Coronary artery (tissue), 2 donors: ENCODE data around the gene MERTK.
A peak's percentile ranks its signal among the peaks of the same experiment; 100 is the strongest.

ENCODE experiments used
- DNase-seq: peaks from one replicate; pipeline ENCODE4 v3.0.0-alpha.2; 2017; ENCODE audit warnings: low spot score
- H3K27ac ChIP-seq, 2 donors: fragments of 200-600 bp; sonication (generic); one replicate each; pipeline ENCODE4 v1.5.1; 2016 to 2019
- H3K4me3 ChIP-seq: fragments of 200-600 bp; sonication (generic); 2 replicates; pipeline ENCODE4 v1.5.1; 2016; ENCODE audit warnings: mild to moderate bottlenecking, moderate library complexity
- CTCF ChIP-seq: fragments of 200-600 bp; sonication (generic); IDR thresholded peaks from one replicate; pipeline ENCODE4 v1.5.1; 2019; ENCODE audit warnings: antibody characterized with exemption

MERTK gene

GRCh38 chr2:111940333-111941196, 42.2 kb downstream of the MERTK start:
- no peak overlapping the region for H3K4me3 ChIP-seq
- no peak for TF ChIP-seq CTCF
- H3K27ac ChIP-seq = no peak overlapping the region

GRCh38 chr2:111941531-111941930, 43.1 kb downstream of the MERTK start:
- DNase-seq = no peak
- Histone ChIP-seq H3K4me3 (no peak overlapping the region), H3K27ac (no peak overlapping the region)
- no peak for TF ChIP-seq CTCF

More at GRCh38 chr2:111940333-111941196, 42.2 kb downstream of the MERTK start:
- no peak for DNase-seq

GRCh38 chr2:111944531-111945210, 46.3 kb downstream of the MERTK start:
- H3K27ac ChIP-seq = no peak overlapping the region
- no peak for DNase-seq
- no peak overlapping the region for H3K4me3 ChIP-seq
- no peak for TF ChIP-seq CTCF

GRCh38 chr2:111945444-111946293, 47.3 kb downstream of the MERTK start:
- TF ChIP-seq CTCF = no peak
- H3K27ac ChIP-seq = peak overlapping the region; percentile 85 to 89
- H3K4me3 ChIP-seq = no peak overlapping the region
- DNase-seq = no peak

GRCh38 chr2:111946294-111947114, 48.1 kb downstream of the MERTK start:
- DNase-seq = no peak
- Histone ChIP-seq H3K4me3 (no peak overlapping the region), H3K27ac (peak overlapping the region; percentile 85 to 89)
- TF ChIP-seq CTCF = no peak

GRCh38 chr2:111947219-111947618, 48.8 kb downstream of the MERTK start:
- no peak overlapping the region for H3K4me3 ChIP-seq
- peak overlapping the region; percentile 85 to 89 for H3K27ac ChIP-seq
- no peak for DNase-seq
- no peak for TF ChIP-seq CTCF
